SK-N-SH treated with all-trans-retinoic acid at 6 μM for 48 hours (cell line): ENCODE measurements around the gene TTC38.

ENCODE experiments used
- ARNTL ChIP-seq: fragments of 450-650 bp; formaldehyde crosslinking; IDR thresholded peaks from 2 replicates; pipeline ENCODE4 v1.5.0; 2020; ENCODE audit warnings: low read depth, mild to moderate bottlenecking, moderate library complexity, borderline replicate concordance
- CSDC2 ChIP-seq: fragments of 250-450 bp; sonication (Bioruptor Pico); IDR thresholded peaks from 2 replicates; pipeline ENCODE4 v1.5.0; 2020; ENCODE audit warnings: mild to moderate bottlenecking, moderate library complexity
- OSR1 ChIP-seq: fragments of 250-450 bp; sonication (Bioruptor Pico); IDR thresholded peaks from 2 replicates; pipeline ENCODE4 v1.8.0; 2022; ENCODE audit warnings: moderate library complexity, mild to moderate bottlenecking, inconsistent platforms
- PATZ1 ChIP-seq: fragments of 250-450 bp; sonication (Bioruptor Pico); IDR thresholded peaks from 2 replicates; pipeline ENCODE4 v1.8.0; 2020; ENCODE audit warnings: mild to moderate bottlenecking, moderate library complexity, borderline replicate concordance
- TCF4 ChIP-seq: fragments of 250-450 bp; sonication (Bioruptor Pico); IDR thresholded peaks from 2 replicates; pipeline ENCODE4 v1.8.0; 2021; ENCODE audit warnings: mild to moderate bottlenecking, moderate library complexity, borderline replicate concordance
- TOX ChIP-seq: fragments of 250-450 bp; sonication (Bioruptor Pico); IDR thresholded peaks from 2 replicates; pipeline ENCODE4 v1.8.0; 2021; ENCODE audit warnings: mild to moderate bottlenecking, moderate library complexity, borderline replicate concordance
- ZC3H10 ChIP-seq: fragments of 250-450 bp; sonication (Bioruptor Pico); IDR thresholded peaks from 2 replicates; pipeline ENCODE4 v1.5.1; 2021; ENCODE audit warnings: mild to moderate bottlenecking, moderate library complexity
- ZFP3 ChIP-seq: fragments of 250-450 bp; sonication (Bioruptor Pico); IDR thresholded peaks from 2 replicates; pipeline ENCODE4 v1.5.0; 2020; ENCODE audit warnings: mild to moderate bottlenecking, moderate library complexity
- ZNF8 ChIP-seq: fragments of 450-650 bp; formaldehyde crosslinking; IDR thresholded peaks from 2 replicates; pipeline ENCODE4 v1.5.0; 2020; ENCODE audit warnings: mild to moderate bottlenecking, moderate library complexity

DNA sequence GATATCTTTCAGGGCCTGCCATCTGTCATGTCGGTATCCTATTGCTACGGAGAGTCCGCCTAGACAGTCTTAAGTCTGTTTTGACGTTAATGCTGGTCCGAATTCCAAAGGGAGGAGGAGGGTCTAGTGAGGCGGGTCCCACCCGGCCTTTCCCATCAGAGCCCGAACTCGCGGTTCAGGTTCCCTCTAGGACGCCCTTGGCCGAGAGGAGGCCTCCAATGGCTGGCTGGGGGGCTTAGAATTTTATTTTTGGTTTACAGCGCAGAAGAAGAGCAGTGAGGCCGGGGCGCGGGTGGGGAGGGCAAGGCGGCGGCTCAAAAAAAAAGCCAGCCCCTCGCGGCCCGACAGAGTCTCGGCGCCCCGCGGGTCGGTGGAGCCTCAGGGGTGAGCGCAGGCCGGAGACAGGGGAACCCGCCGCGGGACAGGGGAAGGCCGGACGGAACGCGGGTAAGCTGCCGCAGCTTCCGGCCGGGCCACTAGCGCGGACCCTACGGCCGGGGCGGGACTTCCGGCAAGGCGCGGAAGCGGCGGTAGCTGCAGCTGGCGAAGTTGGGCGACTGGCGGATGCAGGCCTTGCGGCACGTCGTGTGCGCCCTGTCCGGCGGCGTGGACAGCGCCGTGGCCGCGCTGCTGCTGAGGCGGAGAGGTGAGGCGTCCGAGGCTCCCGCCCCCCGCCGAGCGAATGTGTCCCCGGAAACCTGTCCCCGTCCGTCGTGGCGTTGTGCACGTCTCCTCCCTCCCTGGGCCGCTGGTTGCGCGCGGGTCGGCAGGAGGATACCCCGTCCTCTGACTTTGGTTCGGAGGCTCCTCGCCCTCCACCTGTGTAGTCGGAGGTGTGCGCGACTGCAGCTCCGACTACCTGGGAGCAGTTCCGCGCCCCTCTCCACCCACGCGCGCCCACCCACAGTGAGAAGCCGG, 67.7 kb downstream of the TTC38 start, which contains the start of gene TRMU:
- TF ChIP-seq TCF4 (CRISPR knock-in tag) (no peak), ZFP3 (CRISPR knock-in tag) (no peak), PATZ1 (no peak), ARNTL (no peak), TOX (no peak), ZNF8 (CRISPR knock-in tag) (no peak), OSR1 (no peak), CSDC2 (CRISPR knock-in tag) (no peak), ZC3H10 (CRISPR knock-in tag) (no peak)
